ENCODE measurements around the gene OR2B3. TPM values are rescaled to one million over a fixed set of nuclear protein-coding genes. Genes with fewer than 3 reads are reported as not detected.
"Not testable (repeated sequence)": the region's sequence is repeated elsewhere in the genome, so short reads cannot be mapped to it uniquely, and the experiment has no call there.

Gene OR2B3, protein sequence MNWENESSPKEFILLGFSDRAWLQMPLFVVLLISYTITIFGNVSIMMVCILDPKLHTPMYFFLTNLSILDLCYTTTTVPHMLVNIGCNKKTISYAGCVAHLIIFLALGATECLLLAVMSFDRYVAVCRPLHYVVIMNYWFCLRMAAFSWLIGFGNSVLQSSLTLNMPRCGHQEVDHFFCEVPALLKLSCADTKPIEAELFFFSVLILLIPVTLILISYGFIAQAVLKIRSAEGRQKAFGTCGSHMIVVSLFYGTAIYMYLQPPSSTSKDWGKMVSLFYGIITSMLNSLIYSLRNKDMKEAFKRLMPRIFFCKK
- total RNA-seq: not detected
- long read RNA-seq, donor 1: 0 reads
- long read RNA-seq, donor 2: 0 reads

DNA sequence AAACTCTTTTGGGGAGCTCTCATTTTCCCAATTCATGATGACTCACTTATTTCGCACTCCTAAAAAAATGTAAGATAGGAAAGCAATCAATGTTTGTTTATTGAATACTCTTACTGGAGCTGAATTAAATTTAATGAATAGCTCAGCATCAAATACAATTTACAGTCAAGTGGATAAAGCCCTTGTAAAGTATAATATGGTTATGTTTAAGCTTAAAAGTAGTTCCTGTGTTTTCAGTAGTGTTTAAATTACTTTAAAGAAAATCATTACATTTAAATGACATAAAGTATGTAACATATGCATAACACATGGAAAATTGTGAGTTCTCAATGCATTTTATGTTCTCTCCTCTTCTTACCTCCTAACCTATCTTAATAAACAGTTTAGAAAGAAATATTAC, at the start of gene OR2B3:
OR2B3 (minus strand) TSS at position 101 of the 400 bp plus-strand sequence; CDS start at position 36, 65 bp downstream.
- Histone ChIP-seq H3K4me3 (no peak within 1 kb of the TSS), H3K9me3 (no peaks in the 10 kb centered on the region), H3K4me1 (ENCODE audit: low read depth) (no peaks in the 10 kb centered on the region), H3K36me3 (ENCODE audit: low read depth) (no peaks in the 10 kb centered on the region)
- ATAC-seq: no peak
- TF ChIP-seq, protein P1, sequence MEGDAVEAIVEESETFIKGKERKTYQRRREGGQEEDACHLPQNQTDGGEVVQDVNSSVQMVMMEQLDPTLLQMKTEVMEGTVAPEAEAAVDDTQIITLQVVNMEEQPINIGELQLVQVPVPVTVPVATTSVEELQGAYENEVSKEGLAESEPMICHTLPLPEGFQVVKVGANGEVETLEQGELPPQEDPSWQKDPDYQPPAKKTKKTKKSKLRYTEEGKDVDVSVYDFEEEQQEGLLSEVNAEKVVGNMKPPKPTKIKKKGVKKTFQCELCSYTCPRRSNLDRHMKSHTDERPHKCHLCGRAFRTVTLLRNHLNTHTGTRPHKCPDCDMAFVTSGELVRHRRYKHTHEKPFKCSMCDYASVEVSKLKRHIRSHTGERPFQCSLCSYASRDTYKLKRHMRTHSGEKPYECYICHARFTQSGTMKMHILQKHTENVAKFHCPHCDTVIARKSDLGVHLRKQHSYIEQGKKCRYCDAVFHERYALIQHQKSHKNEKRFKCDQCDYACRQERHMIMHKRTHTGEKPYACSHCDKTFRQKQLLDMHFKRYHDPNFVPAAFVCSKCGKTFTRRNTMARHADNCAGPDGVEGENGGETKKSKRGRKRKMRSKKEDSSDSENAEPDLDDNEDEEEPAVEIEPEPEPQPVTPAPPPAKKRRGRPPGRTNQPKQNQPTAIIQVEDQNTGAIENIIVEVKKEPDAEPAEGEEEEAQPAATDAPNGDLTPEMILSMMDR (IDR thresholded peaks at IDR 0.05): no peak
- no peak for DNase-seq
- intact Hi-C loops (cut with DNase I, micrococcal nuclease): no loop called here

- TF ChIP-seq, protein P1 (IDR thresholded peaks at IDR 0.05): no peak
- ATAC-seq: no peak
- intact Hi-C loops (cut with DNase I, micrococcal nuclease): no loop called here
Measured at GRCh38 chr6:29131691-29132090, 44.6 kb upstream of the OR2B3 start.

GRCh38 chr6:29130644-29131043, 43.5 kb upstream of the OR2B3 start:
- TF ChIP-seq, protein P1 (IDR thresholded peaks at IDR 0.05): no peak
- intact Hi-C loops (cut with DNase I, micrococcal nuclease): no loop called here
- ATAC-seq: no peak

More at GRCh38 chr6:29131691-29132090, 44.6 kb upstream of the OR2B3 start:
- no peaks in the 10 kb centered on the region for H3K36me3 ChIP-seq (ENCODE audit: low read depth)
- H3K4me3 ChIP-seq: no peak overlapping the region
- H3K9me3 ChIP-seq: no peaks in the 10 kb centered on the region
- DNase-seq: no peak
- H3K4me1 ChIP-seq (ENCODE audit: low read depth): no peaks in the 10 kb centered on the region

DNA sequence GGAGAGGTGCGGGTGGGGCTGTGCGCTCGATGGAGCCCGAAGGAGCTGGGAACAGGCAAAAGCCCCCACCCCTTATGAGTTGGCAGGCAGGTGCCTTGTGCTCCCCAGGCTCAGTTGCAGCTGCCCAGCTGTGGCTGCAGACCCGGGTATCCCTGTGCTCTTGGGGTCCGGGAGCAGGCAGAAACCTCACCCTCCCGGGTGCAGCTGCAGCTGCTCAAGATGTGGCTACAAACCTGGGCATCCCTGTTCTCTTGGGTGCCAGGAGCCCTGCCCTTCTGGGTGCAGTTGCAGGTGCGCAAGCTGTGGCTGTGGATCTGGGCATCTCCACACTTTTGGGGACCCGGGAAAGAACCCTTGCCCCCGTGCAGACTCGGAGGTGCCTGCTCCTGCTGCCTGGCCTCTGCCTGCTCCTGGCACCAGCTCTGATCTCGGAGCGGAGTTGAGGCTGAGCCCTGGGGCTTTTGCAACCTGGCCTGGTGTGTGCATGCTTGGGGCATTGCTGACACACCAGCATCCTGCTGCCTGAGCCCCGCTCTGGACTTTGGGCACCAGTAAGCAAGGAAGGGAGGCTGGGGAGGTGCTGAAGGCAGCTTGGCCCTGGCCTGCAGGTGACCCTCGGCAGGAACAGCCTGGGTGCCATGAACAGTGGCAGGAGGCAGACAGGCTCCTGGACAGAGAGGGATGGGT, 42.4 kb upstream of the OR2B3 start:
- no peaks in the 10 kb centered on the region for H3K4me1 ChIP-seq (ENCODE audit: low read depth)
- TF ChIP-seq, protein P1 (IDR thresholded peaks at IDR 0.05): no peak
- no peak for DNase-seq
- no peaks in the 10 kb centered on the region for H3K36me3 ChIP-seq (ENCODE audit: low read depth)
- no peak overlapping the region for H3K4me3 ChIP-seq
- ATAC-seq: no peak
- intact Hi-C loops (cut with DNase I, micrococcal nuclease): no loop called here
- H3K9me3 ChIP-seq: no peaks in the 10 kb centered on the region

More at GRCh38 chr6:29130644-29131043, 43.5 kb upstream of the OR2B3 start:
- no peaks in the 10 kb centered on the region for H3K4me1 ChIP-seq (ENCODE audit: low read depth)
- no peak for DNase-seq
- no peaks in the 10 kb centered on the region for H3K9me3 ChIP-seq
- H3K4me3 ChIP-seq: no peak overlapping the region
- no peaks in the 10 kb centered on the region for H3K36me3 ChIP-seq (ENCODE audit: low read depth)

DNA sequence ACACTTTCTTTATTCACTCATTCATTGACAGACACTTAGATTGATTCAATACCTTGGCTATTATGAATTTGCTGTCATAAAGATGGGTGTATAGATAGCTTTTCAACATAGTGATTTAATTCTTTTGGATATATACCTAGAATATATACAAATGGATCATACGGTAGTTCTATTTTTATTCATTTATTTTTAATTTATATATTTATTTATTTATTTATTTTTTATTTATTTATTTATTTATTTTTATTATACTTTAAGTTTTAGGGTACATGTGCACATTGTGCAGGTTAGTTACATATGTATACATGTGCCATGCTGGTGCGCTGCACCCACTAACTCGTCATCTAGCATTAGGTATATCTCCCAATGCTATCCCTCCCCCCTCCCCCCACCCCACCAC, 27.9 kb upstream of the OR2B3 start:
- ATAC-seq; intact Hi-C loops (cut with DNase I, micrococcal nuclease); H3K4me3 ChIP-seq; H3K4me1 ChIP-seq (ENCODE audit: low read depth); H3K36me3 ChIP-seq (ENCODE audit: low read depth); DNase-seq; H3K9me3 ChIP-seq: not testable (repeated sequence)

DNA sequence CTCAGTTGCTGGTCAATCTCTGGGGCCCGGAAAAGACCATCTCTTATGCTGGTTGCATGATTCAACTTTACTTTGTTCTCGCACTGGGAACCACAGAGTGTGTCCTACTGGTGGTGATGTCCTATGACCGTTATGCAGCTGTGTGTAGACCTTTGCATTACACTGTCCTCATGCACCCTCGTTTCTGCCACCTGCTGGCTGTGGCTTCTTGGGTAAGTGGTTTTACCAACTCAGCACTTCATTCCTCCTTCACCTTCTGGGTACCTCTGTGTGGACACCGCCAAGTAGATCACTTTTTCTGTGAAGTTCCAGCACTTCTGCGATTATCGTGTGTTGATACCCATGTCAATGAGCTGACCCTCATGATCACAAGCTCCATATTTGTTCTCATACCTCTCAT, 25.0 kb upstream of the OR2B3 start:
- TF ChIP-seq, protein P1 (IDR thresholded peaks at IDR 0.05): no peak
- intact Hi-C loops (cut with DNase I, micrococcal nuclease): no loop called here
- H3K9me3 ChIP-seq: no peaks in the 10 kb centered on the region
- no peak overlapping the region for H3K4me3 ChIP-seq
- ATAC-seq (no peak), DNase-seq (peak in 1 of 3 donors; percentile 3)
- no peaks in the 10 kb centered on the region for H3K4me1 ChIP-seq (ENCODE audit: low read depth)
- H3K36me3 ChIP-seq (ENCODE audit: low read depth): no peaks in the 10 kb centered on the region
